DND-41 (cell line): ENCODE data around the gene HMCN2.

Experiments used
- ATAC-seq: fragments of 200-7000 bp; cut with Tn5 transposase; 3 replicates; pipeline ENCODE4 v1.9.1; 2021; ENCODE audit warnings: low read depth; ENCODE audit not compliant: insufficient read depth
- DNase-seq: peaks from one replicate; pipeline ENCODE4 v3.0.0-alpha.2; 2020
- H2AFZ ChIP-seq: 2 replicates; pipeline ENCODE4 v1.6.0; 2012; ENCODE audit warnings: low read depth, low read length
- H3K27ac ChIP-seq: 2 replicates; pipeline ENCODE4 v1.5.1; 2012; ENCODE audit warnings: low read length, inconsistent platforms
- H3K27me3 ChIP-seq: fragments of 200-600 bp; sonication (generic); 2 replicates; pipeline ENCODE4 v1.6.0; 2012; ENCODE audit warnings: low read length, mild to moderate bottlenecking, inconsistent platforms; ENCODE audit not compliant: insufficient read depth, poor library complexity
- H3K36me3 ChIP-seq: 2 replicates; pipeline ENCODE4 v1.5.1; 2012; ENCODE audit warnings: low read length, inconsistent platforms; ENCODE audit not compliant: insufficient read depth
- H3K4me1 ChIP-seq: 2 replicates; pipeline ENCODE4 v1.5.1; 2012; ENCODE audit warnings: mild to moderate bottlenecking, low read length; ENCODE audit not compliant: insufficient read depth
- H3K4me2 ChIP-seq: 2 replicates; pipeline ENCODE4 v1.6.0; 2012; ENCODE audit warnings: mild to moderate bottlenecking, moderate library complexity, low read length, inconsistent platforms; ENCODE audit not compliant: insufficient read depth
- H3K4me3 ChIP-seq, 2 experiments: fragments of 200-600 bp in 1 of 2; shearing (Covaris generic) in 1 of 2; 2 replicates each; pipeline ENCODE4 v1.5.1; 2012 to 2016; ENCODE audit warnings: inconsistent platforms in 2 of 2, low read length in 2 of 2, mild to moderate bottlenecking in 2 of 2, low read depth in 1 of 2, moderate library complexity in 1 of 2
- H3K79me2 ChIP-seq: 2 replicates; pipeline ENCODE4 v1.6.0; 2012; ENCODE audit warnings: low read length, inconsistent platforms; ENCODE audit not compliant: insufficient read depth
- H3K9ac ChIP-seq: 2 replicates; pipeline ENCODE4 v1.6.0; 2012; ENCODE audit warnings: low read depth, mild to moderate bottlenecking, inconsistent platforms, low read length, moderate library complexity
- H3K9me3 ChIP-seq: 2 replicates; pipeline ENCODE4 v1.5.1; 2012; ENCODE audit warnings: low read length, moderate library complexity, mild to moderate bottlenecking, inconsistent platforms; ENCODE audit not compliant: insufficient read depth, severe bottlenecking
- H4K20me1 ChIP-seq: 2 replicates; pipeline ENCODE4 v1.6.0; 2012; ENCODE audit warnings: low read length; ENCODE audit not compliant: insufficient read depth
- CTCF ChIP-seq: IDR thresholded peaks from 2 replicates; pipeline ENCODE4 v1.5.1; 2012; ENCODE audit warnings: borderline replicate concordance, low read length, moderate library complexity, mild to moderate bottlenecking; ENCODE audit not compliant: poor library complexity, severe bottlenecking; ENCODE audit errors: extremely low read depth
- EZH2 ChIP-seq: IDR thresholded peaks from 3 replicates; pipeline ENCODE4 v1.6.1; 2012; ENCODE audit warnings: borderline replicate concordance, low read depth, mild to moderate bottlenecking, moderate library complexity, low read length, inconsistent platforms; ENCODE audit not compliant: severe bottlenecking

HMCN2 gene

GRCh38 chr9:130331061-130331460 is 65.5 kb downstream of the HMCN2 start:
- no peaks in the 10 kb centered on the region for H3K27me3 ChIP-seq
- no peak overlapping the region for H3K9ac ChIP-seq
- no peak overlapping the region for H3K4me3 ChIP-seq
- H4K20me1 ChIP-seq: no peaks in the 10 kb centered on the region
- H3K9me3 ChIP-seq: no peaks in the 10 kb centered on the region
- no peaks in the 10 kb centered on the region for H3K4me1 ChIP-seq
- DNase-seq: no peak
- H3K4me2 ChIP-seq: no peak overlapping the region
- no peak overlapping the region for H2AFZ ChIP-seq
- ATAC-seq: no peak
- TF ChIP-seq CTCF: no peak
- no peak for TF ChIP-seq EZH2
- H3K79me2 ChIP-seq: no peaks in the 10 kb centered on the region
- H3K27ac ChIP-seq: no peak overlapping the region
- no peaks in the 10 kb centered on the region for H3K36me3 ChIP-seq

GRCh38 chr9:130331573-130331972 is 66.0 kb downstream of the HMCN2 start:
- Histone ChIP-seq H3K36me3 (no peaks in the 10 kb centered on the region), H3K4me1 (no peaks in the 10 kb centered on the region), H4K20me1 (no peaks in the 10 kb centered on the region), H3K27ac (no peak overlapping the region), H3K4me2 (no peak overlapping the region), H3K4me3 (no peak overlapping the region), H3K27me3 (no peaks in the 10 kb centered on the region), H3K9ac (no peak overlapping the region), H3K79me2 (no peaks in the 10 kb centered on the region), H2AFZ (no peak overlapping the region), H3K9me3 (no peaks in the 10 kb centered on the region)
- ATAC-seq (no peak), DNase-seq (no peak)
- TF ChIP-seq CTCF (no peak), EZH2 (no peak)

DNA sequence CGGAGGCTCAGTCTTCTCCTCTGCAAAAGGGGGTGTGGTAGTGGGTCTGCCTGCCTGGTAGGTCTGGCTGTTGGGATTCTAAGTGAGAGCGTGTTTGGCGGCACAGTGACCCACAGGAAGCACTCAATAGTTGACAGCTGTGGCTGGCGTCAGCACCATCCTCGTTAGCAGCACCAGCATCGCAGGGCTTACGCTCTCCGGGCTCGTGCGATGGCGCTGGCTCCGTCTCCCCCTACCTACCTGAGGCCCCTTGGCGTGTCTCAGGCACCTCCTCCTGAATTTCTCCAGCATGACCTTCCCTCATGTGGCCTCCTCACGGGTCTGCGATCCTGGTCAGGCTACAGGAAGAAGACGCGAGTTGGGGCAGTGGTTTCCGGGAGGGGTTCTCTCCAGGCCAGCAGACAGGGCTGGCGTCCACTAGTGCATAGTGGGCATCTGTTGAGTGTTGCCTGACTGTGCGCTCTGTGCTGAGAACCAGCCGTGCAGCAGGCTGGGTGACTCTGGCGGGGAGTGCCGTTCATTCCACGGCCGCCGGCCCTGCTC is 66.9 kb downstream of the HMCN2 start:
- H3K4me1 ChIP-seq: no peaks in the 10 kb centered on the region
- no peaks in the 10 kb centered on the region for H3K9me3 ChIP-seq
- no peaks in the 10 kb centered on the region for H3K79me2 ChIP-seq
- no peak overlapping the region for H3K9ac ChIP-seq
- H2AFZ ChIP-seq: no peak overlapping the region
- ATAC-seq (no peak), DNase-seq (no peak)
- no peak overlapping the region for H3K4me2 ChIP-seq
- no peaks in the 10 kb centered on the region for H3K27me3 ChIP-seq
- TF ChIP-seq CTCF (no peak), EZH2 (no peak)
- H3K36me3 ChIP-seq: no peaks in the 10 kb centered on the region
- H3K4me3 ChIP-seq: no peak overlapping the region
- no peaks in the 10 kb centered on the region for H4K20me1 ChIP-seq
- H3K27ac ChIP-seq: no peak overlapping the region
